Skin epidermis (tissue), 12 donors: ENCODE data around the gene ATP5MC3.
"Not testable (repeated sequence)": the region's sequence is repeated elsewhere in the genome, so short reads cannot be mapped to it uniquely, and the experiment has no call there.

Source experiments
- H3K27ac ChIP-seq, 21 experiments: fragments of 200-600 bp; sonication (generic) in 11 of 21; one replicate each; pipeline ENCODE4 v1.5.0; 2020; ENCODE audit warnings: mild to moderate bottlenecking in 3 of 21, inconsistent platforms in 2 of 21, moderate library complexity in 2 of 21
- H3K4me3 ChIP-seq, 7 experiments: fragments of 200-600 bp; sonication (generic) in 2 of 7; one replicate each; pipeline ENCODE4 v1.5.0; 2020; ENCODE audit warnings: inconsistent platforms in 2 of 7, mild to moderate bottlenecking in 2 of 7, moderate library complexity in 1 of 7

Gene ATP5MC3

DNA sequence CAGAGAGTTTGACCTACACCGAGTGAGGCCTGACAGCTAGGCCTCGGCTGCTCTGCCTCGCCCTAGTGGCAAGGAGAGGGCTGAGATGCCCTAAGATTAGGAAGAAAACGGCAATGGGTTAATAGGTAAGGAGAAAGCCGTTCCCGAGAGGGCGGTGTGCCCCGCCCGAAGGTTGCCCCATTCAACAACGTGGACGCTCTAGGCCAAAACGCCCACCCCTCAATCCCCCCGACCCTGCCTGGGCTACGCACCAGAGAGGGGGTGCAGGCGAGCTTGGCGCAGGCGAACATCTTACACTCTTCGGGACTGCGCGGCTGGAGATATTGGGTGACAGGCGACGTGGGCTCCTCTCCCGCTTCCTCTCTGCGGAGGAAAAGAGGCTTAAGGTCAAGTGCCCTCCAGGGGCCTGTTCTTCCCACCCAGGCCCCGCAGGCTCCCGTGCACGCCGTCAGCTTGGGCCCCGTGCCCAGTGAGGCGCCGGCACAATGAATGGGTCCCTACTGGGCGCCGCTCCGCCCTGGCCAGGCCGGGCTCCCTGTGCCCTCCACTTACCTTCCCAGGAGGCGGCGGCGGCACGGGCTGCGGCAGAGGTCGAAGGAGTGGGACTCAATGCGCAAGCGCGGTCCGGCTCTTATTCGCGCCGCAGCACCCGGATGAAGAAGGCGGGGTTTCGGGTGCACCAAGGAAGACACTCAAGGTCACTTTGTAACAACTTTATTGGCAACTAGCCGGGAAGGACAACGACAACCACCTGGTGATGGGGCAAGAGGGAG, at the start of gene ATP5MC3:
Gene ATP5MC3, minus strand, starts transcription at position 607 of the 773 bp plus-strand sequence. Its CDS starts 317 bp downstream, at position 290.
- Histone ChIP-seq H3K4me3 (peak within 1 kb of the TSS; percentile 62 to 88 (median 74)), H3K27ac (peak within 1 kb of the TSS; percentile 66 to 97 (median 90))

DNA sequence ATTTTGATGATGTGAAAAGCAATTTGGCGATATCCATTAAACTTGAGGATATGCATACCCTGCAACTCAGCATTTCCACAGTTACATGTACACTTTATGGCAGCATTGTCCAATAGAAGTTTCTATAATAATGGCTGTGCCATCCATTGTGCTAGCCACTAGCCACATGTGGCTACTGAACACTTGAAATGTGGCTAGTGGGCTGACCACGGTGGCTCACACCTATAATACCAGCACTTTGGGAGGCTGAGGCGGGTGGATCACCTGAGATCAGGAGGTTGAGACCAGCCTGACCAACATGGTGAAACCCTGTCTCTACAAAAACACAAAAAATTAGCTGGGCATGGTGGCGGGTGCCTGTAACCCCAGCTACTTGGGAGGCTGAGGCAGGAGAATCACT, 47.1 kb upstream of the ATP5MC3 start:
- H3K27ac ChIP-seq, H3K4me3 ChIP-seq: not testable (repeated sequence)

DNA sequence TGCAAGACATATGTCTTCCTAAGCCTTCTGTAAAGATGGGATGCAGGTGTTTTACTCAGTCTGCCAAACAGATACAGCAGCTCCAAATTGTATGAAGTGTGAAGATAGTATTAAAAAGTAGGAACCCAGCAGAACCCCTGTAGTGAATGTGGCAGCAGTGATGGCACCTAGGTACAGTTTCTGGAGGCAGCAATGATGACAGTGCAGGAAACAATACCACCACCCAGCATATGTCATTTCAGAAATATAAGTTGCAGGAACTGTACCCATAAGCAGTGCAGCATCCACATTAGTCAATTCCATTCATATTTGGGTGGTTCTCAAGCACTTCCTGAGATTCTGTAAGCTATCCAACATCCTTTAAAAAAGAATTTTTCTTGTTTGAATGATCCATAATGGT, 46.7 kb upstream of the ATP5MC3 start:
- Histone ChIP-seq H3K4me3 (no peak overlapping the region), H3K27ac (no peak overlapping the region)

DNA sequence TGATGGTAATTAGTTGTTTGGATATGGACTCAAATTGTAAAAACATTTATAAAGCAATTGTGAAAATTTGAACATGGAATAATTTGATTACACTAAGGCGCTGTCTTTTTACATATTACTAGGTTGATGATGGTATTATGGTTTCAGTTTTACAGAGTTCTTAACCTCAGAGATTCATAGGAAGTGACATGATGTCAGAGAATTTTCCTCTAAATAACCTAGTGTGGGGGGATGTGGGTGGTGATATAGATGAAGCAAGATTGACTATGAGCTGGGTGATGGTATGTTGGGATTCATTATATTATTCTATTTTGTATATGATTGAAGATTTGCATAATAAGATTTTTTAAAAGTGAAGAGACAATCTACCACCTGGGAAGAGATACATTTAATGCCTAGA, 45.9 kb upstream of the ATP5MC3 start:
- no peak overlapping the region for H3K27ac ChIP-seq
- H3K4me3 ChIP-seq = no peak overlapping the region

DNA sequence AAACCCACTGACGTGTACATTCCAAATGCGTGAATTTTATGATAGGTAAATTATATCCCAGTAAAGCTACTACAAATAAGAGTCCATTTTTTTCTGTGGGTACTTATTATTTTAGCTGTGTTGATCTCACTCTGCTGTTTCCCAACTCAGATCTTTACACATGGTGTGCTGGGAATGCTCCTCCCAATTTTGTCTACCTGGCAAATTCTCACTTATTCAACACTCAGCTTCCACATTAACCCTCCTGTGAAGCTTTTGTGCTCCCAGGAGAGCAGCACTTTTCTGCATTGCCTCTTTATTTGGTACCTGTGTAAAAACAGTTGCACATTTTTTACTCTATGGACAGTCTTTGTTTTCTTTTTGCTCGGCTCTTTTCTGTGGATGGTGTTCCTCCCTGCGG, 38.6 kb upstream of the ATP5MC3 start:
- no peak overlapping the region for H3K4me3 ChIP-seq
- no peak overlapping the region for H3K27ac ChIP-seq

DNA sequence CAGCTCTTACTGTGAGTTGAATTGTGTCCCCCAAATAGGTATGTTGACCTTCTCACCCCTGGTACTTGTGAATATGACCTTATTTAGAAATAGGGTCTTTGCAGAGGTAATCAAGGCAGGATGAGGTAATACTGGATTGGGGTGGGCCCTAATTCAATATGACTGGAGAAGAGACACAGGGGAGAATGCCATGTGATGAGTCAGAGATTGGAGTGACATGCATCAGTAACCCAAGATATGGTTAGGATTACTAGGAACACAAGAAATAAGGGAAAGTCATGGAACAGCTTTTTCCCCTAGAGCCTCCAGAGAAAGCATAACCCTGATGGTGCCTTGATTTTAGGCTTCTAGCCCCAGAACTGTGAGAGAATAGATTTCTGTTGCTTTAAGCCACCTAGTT, 37.0 kb upstream of the ATP5MC3 start:
- H3K4me3 ChIP-seq = no peak overlapping the region
- H3K27ac ChIP-seq = no peak overlapping the region

DNA sequence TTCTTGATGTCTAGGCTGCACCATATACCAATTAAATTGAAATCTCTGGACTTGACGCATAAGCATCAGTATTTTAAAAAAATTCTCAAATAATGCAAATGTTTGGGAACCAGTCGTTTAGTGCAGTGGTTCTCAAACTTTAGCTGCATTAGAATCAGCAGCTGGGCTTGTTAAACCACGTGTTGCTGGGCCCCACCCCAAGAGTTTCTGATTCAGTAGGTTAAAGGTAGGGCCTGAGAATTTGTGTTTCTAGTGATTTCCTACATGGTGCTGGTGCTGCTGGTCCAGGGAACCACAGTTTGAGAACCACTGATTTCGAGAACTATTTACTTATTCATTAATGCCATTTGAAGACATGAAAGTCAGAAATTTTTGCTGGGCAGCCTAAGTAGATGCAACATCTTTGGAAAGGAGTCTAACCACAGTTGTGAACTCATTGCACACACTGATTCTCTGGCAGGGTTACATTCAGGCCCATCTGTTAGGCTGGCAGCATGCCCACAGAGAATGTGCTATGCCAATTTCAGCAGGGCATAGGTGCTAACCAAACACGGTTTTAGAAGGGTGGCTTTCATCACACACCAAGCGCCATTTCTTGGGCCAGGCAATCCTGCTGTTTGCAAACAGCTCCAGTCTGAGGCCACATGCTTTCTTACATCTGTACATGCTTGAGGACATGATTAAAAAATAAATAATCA, 26.4 kb upstream of the ATP5MC3 start:
- Histone ChIP-seq H3K27ac (no peak overlapping the region), H3K4me3 (no peak overlapping the region)

DNA sequence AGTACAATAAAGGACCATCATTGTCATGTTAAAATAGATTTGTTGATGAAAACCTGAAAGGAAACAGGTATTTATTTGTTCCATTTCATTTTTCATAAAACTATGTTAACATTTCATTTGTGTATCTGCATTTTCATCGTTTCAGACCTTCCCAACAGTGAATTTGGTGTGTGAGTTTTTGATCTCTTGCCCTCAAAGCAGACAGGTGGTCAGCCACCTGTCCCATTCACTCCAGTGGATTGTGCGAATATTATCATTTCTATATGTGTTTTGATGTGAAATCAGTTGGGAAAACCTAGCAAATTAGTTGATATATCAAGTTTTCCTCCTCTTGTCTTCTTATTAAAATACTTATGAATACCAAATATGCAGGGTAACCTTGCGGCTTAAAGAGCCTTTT, 25.4 kb upstream of the ATP5MC3 start:
- Histone ChIP-seq H3K27ac (no peak overlapping the region), H3K4me3 (no peak overlapping the region)

DNA sequence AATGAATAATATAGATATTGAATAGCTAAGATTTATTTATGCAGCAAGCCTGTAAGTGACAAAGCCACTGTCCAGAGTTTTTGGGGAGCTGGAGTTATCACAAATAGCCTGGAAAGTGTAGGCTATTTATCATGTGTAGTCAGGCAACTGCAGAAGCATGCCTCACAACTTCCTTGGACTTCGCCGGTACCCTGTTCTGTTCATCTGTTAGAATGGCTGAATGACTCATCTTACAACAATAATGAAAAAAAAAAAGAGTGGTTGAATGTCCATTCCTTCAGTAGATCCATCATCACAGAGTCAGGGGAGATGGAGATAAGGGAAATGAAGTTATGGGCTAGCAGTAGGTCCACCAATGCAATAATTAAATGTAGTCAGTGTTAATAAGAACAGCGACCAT, 24.0 kb upstream of the ATP5MC3 start:
- Histone ChIP-seq H3K4me3 (no peak overlapping the region), H3K27ac (no peak overlapping the region)

DNA sequence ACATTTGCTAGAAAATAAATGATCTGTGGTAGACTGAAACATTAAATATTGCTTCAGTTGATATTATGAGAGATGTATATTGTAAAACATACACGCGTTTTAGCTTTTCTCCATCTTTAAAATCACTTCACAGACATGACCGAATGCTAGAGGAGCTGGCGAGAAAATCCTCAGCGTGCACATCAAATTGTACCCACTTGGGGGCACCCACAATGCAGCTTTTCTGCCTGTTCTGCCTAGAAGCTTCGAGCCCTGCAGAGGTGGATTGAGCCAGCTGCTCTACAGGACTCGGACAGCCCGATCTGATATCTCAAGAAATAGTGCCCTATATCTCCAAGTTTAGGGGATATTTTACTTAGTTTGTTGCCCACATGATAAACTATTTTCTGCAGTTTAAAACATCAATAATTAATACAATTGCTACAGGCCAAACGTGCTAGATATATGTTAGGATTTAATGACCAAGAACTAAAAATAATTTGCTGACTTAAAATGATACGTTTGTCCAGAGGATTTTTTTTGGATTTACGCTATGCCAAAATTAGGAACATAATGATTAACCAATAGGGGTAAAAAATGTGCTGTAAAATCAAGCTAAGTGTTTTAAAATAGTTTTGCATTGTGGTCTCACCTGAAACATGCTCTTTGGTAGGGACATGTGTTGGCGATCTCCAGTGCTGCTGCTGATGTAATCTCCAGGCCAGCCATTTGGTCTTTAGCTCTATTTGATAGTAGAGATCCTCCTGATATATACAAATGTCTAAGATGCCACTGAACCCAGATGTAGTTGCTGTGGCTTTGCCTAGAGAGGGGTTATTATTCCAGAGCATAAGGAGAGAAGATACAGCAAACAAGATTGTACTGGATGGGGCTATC, 22.3 kb upstream of the ATP5MC3 start:
- H3K4me3 ChIP-seq = no peak overlapping the region
- H3K27ac ChIP-seq = no peak overlapping the region

DNA sequence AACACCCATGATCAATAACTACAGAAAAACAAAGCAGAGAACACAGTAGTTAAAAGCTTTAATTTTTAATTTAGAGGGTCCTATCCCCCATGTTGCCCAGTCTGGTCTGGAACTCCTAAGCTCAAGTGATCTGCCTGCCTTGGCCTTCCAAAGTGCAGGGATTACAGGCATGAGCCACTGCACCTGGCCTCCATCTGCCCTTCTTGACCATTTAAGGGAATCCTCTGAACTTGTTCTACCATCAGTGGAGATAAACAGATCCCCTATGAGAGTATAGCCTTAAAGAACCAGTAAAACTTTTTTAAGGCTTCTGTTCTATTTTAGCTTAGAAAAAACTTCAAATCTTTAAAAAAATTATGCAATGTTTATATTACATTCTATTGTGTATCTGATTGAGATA, 13.5 kb upstream of the ATP5MC3 start:
- Histone ChIP-seq H3K27ac (no peak overlapping the region), H3K4me3 (no peak overlapping the region)

DNA sequence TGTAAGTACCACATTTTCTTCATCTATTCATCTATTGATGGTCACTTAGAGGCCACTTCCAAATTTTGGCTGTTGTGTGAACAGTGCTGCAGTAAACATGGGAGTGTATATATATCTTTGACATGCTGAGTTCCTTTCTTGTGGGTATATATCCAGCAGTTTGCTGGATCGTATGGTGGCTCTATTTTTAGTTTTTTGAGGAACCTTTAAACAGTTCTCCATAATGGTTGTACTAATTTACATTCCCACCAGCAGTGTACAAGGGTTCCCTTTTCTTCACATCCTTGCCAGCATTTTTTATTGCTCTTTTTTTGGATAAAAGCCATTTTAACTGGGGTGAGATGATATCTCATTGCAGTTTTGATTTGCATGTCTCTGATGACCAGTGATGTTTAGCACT, 7.3 kb upstream of the ATP5MC3 start:
- no peak overlapping the region for H3K4me3 ChIP-seq
- H3K27ac ChIP-seq = no peak overlapping the region

DNA sequence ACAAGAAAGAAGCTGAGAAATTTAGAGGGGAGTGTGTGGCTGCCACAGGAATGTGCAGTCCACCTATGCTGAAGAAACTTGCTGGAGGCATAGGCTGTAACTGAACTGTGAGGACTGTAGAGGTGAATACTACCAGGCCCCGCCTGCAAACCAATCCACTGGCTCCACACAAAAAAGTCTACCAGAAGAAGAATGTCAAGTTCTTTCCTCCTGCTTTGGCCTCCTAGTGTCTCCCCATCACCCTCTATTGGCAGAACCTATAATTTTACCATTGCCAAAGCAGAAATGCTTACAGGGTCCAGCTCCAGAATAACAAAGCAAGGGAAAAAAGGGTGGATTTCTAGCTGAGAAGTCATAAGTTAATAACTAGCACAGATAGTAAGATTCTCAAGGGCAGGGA, 5.9 kb upstream of the ATP5MC3 start:
- no peak overlapping the region for H3K27ac ChIP-seq

DNA sequence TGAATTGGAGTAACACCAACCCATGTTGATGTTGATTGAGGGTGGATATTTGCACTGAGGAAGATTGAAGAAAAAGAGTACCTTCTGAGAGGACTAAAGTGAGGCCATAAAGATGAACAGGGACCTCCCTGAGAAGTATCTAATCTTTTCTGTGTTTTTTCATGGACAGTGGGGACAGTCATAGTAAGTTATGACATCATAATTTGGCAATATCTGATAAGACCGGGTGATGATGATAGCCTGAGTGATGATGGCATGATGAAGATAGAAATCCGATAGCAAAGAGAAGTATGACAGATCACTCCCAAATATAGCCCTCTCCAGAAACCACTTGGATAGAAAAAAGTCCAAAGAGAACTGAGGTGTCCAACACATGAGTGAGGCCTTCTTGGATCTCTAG, 2.2 kb upstream of the ATP5MC3 start:
- Histone ChIP-seq H3K27ac (no peak overlapping the region), H3K4me3 (no peak overlapping the region)

More for the DNA sequence above, 5.9 kb upstream of the ATP5MC3 start:
- H3K4me3 ChIP-seq = no peak overlapping the region

DNA sequence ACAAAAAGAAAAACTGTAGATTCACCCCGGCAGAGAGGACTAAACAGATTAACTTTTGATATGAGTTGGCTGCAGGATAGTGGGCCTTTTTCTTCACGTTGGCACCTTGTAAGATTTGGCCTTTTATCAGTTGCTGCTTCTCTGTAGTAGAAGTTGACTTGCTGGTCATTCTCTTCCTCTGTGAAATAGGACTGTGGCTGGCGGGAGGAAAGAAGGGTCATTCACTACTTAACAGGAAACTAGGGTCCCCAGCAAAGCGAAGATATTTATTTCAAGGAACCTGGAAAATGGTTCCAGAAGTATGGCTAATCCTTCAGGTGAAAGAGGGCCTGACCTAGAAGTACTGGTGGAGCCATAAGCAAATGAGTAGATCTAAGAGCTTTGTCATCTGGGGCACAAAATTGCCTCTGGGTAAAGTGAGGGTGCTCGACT, 383 bp upstream of the ATP5MC3 start:
- Histone ChIP-seq H3K4me3 (peak overlapping the region; percentile 62 to 88 (median 74)), H3K27ac (peak overlapping the region in 20 of 21 experiments; percentile 69 to 97 (median 90))

DNA sequence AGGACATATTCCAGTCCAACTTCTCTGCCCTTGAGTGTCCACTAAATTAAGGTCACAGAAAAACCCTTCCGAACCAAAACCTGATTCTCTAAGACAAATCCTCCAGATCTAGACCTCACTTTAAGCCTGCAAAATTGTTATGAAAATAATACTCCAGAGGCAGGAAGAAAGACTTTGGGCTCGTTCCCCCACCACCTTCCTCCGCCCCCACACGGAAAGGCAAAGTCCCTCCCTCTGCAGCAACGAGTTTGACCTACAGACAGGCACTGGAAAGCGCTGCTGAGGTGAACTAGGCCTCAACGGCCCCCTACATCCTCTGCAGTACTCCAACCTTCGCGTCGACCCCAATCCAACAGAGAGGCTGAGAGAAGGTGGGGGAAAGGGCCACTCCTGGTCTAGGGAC, 808 bp downstream of the ATP5MC3 start:
- peak overlapping the region; percentile 62 to 88 (median 74) for H3K4me3 ChIP-seq
- H3K27ac ChIP-seq = peak overlapping the region; percentile 66 to 97 (median 90)

DNA sequence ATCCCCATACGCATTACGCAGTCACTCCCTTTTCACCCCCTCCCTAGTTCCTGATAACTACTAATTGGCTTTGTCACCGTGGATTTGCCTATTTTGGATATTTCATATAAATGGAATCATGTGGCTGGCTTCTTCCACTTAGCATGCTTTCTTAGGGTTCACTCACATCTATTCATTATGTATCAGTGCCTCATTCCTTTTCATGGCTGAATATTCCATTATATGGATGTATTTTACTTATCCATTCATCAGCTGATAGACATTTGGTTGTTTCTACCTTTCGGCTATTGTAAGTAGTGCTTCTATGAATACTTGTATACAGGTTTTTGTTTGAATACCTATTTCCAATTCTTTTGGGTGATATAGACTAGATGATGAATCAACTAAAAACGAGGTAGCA, 4.9 kb downstream of the ATP5MC3 start:
- no peak overlapping the region for H3K27ac ChIP-seq
- no peak overlapping the region for H3K4me3 ChIP-seq

DNA sequence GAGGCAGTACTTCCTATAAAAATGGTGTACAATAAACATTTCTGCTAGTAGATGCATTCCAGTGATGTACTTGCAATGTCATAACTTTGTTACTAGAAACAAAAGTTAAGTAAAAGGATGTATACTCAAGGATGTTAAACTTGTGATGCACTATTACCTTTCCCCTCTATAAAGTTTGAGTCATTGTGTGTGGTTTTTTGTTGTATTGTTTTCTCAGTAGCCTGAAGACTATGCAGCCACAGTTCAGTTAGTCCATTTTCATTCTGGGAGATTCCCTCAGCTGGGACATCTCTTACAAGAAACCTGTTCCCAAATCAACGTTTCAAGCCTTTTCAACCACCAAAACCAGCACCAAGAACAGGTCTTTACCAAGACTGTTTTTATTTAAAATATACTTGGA, 5.6 kb downstream of the ATP5MC3 start:
- Histone ChIP-seq H3K27ac (no peak overlapping the region), H3K4me3 (no peak overlapping the region)

DNA sequence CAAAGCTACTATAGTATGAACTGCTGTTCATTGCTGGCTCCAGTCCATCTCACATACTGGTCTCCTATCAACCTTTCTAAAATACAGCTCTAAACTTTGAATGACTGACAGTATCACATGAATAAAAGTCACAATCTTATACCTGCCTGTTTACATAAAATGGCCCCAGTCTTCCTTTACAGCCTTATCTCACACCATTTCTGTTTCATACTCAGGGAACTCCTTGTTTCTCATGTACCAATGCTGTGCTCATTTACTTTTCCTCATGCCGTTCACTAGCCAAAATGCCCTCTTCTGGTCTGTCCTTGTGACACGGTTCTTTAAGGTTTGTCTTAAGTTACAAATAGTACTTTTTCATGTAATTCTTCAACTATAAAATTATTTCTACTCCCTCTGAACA, 6.2 kb downstream of the ATP5MC3 start:
- Histone ChIP-seq H3K4me3 (no peak overlapping the region), H3K27ac (no peak overlapping the region)

DNA sequence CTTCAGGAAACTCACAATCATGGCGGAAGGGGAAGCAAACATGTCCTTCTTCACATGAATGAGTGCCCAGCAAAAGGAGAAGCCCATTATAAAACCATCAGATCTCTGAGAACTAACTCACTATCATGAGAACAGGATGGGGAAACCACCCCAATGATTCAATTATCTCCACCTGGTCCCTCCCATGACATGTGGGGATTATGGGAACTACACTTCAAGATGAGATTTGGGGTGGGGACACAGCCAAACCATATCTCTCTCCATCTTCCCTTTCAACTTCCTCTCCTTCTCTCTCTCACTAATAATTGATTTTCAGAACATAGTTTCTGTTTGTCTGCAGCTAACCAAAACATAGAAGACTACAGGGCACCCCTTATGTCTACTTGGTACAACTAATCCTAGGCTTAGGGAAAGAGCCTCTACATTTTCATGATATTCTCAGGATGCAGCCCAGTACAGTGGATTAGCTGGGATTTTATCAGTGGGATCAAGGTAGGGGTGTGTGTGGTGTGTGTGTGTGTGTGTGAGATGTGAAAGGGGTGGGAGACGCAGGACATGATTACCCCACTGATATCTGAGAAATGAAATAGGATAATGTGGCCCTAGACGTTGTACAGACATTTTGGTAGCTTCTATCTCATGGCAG, 10.7 kb downstream of the ATP5MC3 start:
- Histone ChIP-seq H3K4me3 (no peak overlapping the region), H3K27ac (no peak overlapping the region)
